GM19043 (cell line): ENCODE measurements around the gene MYO18B.
"Not testable (repeated sequence)": the region's sequence is repeated elsewhere in the genome, so short reads cannot be mapped to it uniquely, and the experiment has no call there.

Source experiments
- ATAC-seq: cut with Tn5 transposase; IDR thresholded peaks from one replicate; pipeline ENCODE4 v1.9.1; 2021; ENCODE audit warnings: low read depth; ENCODE audit not compliant: unreplicated experiment

Gene MYO18B, protein sequence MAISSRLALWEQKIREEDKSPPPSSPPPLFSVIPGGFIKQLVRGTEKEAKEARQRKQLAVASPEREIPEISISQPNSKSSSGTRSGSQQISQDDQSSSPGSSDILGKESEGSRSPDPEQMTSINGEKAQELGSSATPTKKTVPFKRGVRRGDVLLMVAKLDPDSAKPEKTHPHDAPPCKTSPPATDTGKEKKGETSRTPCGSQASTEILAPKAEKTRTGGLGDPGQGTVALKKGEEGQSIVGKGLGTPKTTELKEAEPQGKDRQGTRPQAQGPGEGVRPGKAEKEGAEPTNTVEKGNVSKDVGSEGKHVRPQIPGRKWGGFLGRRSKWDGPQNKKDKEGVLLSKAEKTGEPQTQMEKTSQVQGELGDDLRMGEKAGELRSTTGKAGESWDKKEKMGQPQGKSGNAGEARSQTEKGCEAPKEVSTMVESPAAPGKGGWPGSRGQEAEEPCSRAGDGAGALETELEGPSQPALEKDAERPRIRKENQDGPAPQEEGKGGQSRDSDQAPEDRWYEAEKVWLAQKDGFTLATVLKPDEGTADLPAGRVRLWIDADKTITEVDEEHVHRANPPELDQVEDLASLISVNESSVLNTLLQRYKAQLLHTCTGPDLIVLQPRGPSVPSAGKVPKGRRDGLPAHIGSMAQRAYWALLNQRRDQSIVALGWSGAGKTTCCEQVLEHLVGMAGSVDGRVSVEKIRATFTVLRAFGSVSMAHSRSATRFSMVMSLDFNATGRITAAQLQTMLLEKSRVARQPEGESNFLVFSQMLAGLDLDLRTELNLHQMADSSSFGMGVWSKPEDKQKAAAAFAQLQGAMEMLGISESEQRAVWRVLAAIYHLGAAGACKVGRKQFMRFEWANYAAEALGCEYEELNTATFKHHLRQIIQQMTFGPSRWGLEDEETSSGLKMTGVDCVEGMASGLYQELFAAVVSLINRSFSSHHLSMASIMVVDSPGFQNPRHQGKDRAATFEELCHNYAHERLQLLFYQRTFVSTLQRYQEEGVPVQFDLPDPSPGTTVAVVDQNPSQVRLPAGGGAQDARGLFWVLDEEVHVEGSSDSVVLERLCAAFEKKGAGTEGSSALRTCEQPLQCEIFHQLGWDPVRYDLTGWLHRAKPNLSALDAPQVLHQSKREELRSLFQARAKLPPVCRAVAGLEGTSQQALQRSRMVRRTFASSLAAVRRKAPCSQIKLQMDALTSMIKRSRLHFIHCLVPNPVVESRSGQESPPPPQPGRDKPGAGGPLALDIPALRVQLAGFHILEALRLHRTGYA (N-terminal part only)

DNA sequence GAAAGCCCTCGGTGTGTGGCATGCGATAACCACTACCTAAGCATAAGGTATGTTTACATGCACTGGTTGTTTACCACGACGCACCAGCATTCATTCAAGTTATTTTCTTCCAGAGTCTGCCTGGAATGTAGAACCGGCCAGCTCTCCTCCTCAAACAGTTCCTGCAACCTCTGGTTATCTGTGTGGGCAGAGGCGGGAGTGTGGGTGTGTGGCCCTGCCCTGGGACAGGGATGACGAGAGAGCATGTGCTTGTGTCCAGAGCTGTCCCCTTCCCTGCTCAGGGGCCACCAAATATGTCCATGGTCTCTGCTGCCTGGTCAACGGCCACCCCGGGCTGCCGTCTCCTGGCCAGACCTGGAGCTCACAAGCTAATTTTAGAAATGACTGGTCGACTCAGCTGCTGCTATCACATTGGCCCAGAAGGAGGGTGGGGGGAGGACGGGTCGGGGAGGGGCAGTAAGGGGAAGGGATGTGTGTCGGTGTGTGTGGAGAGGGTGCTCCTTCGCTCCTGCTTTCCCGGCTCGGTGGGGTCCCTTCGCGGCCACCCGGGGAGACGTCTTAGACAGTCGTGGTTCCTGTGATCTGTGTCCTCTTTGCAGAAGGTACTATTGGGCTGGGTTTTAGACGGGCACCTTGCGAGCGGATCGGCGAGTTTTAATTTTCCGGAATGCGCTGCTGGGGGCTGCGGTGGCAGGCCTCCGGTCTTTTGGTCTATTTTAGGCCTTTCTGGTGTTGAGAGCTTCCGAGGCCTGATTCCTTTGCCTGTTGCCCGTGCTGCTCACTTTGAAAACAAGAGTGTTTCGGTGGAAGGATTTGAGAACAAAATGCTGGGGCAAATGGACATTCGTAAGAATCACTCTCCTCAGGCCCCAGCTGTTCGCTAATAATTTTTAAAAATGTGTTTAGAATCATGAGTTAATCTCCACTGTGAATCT, at the start of gene MYO18B:
Gene MYO18B (plus strand): TSS at position 497 of the 935 bp plus-strand sequence. CDS start 18,905 bp downstream, outside the sequence.
- no peak for ATAC-seq

DNA sequence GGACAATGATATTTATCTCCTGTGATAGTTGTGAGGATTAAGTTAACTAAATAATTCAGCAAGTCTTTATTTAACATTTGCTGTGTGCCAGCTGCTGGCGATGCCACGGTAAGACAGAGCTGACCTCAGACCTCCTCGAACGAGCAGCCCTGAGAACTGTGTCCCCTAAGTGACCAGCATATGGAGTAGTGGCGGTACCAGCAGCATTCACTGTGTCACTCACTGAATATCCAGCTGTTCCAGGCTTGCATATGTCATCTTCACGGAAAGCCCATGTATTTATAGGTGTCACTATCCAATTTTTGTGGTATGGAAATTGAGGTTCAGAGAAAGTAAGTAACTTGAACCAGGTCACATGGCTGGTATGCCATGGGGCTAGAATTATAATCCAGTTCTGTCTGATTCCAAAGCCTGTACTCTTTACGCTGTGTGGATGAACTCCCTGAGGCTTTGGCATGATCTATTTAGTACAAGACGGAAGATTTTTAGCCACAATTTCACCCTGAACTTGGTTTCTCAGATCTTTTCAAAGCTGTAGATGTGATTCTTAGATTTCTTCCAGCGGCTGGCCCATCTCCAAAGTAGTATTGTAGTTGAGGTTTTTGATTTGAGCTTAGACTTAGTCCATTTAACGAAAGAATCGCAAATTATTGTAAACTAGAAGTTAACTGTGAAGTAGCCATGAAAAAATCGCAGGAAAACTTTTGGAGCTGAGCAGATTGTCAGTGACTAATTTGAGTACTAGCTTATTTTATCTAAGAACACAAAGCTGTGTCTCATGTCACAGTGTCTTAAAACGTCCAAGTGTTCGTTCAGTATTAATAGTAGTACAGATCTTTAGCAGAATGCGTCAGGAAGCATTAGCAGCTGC, 49.4 kb upstream of the MYO18B start:
- no peak for ATAC-seq

DNA sequence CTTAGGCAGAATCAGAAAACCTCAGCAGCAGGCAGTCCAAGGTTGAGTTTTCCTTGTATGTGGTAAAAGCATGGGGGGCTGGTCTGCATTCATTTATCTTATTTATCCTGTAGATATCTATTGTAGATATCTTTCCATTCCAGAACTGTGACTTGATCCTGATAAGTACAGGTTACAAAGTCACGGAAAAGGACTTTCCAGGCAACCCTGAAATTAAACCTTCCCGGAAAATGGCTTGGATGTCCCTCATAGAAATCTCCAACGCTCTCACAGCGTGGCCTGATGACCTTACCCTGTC, 48.8 kb upstream of the MYO18B start:
- no peak for ATAC-seq

DNA sequence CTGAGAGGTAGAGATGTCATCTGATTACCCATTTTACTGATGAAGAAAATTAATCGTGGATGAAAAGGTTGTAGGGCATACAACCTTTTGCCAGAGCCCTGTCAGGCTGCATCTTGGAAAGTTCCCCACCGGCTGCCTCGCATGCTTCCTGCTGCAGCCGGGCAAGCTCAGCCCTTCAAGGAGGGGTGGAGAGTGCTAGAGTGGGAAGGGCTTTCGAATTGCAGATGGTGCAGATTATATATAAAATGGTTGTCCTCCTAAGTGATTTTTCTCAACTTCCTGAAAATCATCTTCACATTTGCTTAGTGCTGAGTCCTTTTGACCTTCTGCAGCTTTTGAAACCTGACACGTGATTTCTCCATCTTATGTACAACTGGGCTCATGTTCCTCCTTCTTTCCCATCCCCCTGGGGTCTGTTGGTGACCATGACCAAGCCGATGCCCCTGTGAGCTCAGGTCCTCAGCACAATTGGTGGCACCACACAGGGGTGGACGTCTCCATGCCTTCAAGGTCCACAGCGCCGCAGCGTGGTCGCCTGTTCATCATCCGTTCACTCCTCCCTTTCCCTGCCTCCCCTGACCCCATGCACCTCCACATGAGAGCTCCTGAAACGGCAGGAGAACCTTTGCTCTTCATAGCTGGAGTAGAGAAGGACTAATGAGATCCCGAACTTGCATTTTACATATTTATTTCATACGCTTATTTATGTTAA, 47.6 kb upstream of the MYO18B start:
- no peak for ATAC-seq

DNA sequence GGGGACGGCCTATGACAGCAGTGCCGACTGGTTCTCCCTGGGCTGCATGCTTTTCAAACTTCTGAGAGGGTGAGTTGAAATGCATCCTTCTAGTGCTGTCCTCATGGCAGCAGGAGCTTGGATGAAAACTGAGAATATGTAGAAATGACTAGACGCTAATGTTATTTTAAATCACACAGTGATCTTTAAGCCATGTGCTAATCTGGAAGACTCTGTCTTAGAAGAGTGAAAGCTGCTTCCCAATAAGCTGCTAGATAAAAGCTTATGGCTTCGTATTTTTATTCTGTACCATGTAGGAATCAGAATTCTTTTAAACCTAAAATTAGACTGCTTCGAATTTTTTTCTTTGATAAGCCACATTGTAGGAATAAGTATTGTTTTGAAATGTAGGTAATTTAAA, 46.8 kb upstream of the MYO18B start:
- no peak for ATAC-seq

DNA sequence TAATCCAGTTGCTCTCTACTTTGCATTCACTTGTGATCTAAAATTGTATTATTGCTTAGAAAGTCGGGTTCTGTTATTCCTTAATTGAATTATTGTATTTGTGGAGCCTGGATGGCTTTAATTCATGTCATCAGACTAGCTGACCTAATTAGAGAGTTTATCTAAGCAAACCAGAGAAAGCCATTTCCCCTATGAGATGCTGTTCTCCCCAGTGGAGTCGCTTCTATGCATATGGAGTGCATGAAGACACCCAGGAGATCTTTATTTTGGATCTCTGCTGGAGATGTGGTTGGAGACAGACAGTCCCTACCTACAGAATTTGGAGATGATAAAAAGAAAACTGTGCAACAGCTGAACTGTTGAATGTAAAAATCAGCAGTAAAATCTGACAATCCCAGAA, 45.2 kb upstream of the MYO18B start:
- no peak for ATAC-seq

DNA sequence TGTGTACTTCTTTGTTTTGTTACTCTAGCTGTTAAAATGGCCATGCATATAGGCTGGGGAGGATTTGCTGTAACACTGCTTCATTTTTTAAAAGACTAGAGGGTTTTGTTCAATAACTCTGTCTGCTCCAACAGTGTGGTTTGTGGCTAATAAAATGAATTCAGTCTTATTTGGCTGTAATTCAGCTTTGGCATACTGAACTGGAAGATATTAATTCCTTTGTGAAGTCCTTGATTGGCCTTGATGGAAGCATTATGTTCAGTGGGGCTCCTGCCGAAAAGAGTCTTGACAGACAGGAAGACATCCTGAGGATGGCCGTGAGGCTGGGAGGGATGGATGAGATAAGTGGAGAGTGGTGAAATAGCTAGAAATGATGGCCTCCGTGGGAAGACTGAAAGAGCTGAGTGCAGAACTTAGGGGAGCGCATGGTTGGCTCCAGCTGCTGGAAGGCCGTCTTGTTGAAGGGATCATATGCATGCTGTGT, 44.8 kb upstream of the MYO18B start:
- no peak for ATAC-seq

DNA sequence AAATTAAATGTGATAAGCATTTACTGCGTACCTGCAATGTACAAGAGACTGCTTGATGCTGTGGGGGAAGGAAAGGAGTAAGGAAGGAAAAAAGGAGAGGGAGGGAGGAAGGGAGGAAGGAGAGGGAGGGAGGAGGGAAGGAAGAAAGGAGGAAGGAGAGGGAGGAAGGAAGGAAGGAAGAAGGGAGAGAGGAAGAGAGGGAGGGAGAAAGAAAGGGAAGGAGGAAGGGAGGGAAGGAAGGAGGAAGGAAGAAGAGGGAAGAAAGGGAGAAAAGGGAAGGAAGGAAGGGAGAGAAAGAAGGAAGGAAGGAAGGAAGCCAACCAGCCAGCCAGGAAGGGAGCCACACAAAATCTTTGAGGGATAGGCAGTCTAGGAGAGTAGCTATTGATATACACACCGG, 44.0 kb upstream of the MYO18B start:
- ATAC-seq, result no peak

DNA sequence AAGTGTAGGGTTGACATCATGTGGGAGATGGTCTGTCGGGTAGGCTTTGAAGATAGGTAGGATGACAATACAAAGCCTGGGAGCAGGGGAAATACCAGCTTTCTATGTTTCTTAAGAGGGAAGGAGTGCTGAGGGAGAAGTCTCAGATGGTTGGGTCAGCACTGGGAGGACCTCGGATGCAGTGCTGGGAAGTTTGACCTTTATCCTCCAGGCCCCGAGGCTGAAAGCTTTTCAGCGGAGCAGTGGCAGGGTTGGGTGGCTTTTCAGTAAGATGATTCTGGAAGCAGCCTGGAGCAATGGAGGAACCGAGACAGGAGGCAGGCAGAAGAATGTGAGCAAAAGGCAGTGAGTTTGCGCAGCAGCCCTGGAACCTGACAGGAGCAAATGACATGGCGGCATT, 43.5 kb upstream of the MYO18B start:
- ATAC-seq, result no peak

DNA sequence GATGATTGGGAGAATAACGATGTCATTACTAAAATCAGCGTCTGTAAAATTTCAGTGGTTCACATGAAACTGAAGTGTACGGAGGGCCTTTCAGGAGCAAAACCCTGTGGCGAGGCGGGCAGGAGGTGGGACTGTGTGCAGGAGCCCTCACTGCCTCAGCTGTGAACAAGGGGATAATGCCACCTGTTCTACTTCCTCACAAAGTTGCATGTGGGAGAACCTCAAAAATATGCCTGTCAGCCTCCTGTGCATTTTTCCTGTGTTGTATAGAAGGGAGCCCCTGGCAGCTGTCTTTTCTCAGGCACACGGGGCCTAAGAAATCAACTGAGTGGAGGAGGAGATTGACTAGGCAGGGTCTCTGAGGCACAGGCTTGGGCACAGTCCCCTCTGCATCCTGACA, 43.0 kb upstream of the MYO18B start:
- no peak for ATAC-seq

DNA sequence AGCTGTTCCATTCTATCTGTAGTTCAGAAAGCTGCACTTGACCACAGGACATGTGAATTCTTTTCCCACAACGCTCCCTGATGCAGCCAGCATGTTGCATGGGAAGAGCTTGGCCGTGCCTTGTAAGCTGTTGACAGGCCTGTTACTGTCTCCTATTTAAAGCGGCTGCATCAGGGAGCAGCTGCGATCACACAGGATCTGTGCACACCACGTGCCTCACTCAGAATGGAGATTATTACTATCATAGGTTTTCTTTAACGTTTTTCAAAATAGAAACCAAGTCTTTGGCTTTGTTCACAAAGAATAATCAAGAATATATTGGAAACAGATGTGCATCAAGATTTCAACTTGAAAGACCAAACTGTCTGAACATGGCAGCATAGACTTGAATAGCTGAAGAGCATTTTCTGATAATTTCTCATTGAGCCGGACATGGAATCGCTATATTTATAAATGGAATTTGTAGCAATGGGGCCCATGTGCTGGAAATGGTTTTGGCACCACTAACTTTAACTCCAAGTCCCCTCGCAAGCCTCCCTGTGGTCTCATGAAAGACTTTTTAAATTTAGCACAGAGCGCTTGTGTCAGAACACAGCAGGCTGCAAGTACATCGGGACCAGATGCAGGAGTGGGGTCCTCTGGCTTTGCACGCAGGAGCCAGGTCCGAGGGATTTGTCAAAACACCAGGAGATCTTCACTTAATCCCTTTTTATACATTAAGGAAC, 40.8 kb upstream of the MYO18B start:
- ATAC-seq, result no peak

DNA sequence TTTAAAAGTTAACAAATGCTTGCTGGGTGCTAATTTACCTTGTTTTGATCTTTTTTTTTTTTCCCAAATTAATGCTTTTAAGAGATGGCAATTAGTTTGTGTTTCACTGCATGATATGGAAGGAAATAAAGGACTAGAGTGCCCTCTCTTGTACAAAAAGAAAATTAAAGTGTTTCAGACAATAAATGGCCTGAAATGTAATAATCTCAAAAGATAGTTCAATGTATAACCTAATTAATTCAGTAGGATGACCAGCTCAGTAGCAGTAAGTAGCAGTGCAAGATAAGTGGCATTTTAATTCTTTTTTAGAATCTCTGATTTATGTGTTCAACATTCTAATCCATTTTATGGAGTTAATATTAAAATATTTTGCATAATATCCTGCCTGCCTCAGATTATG, 39.9 kb upstream of the MYO18B start:
- ATAC-seq, result no peak

DNA sequence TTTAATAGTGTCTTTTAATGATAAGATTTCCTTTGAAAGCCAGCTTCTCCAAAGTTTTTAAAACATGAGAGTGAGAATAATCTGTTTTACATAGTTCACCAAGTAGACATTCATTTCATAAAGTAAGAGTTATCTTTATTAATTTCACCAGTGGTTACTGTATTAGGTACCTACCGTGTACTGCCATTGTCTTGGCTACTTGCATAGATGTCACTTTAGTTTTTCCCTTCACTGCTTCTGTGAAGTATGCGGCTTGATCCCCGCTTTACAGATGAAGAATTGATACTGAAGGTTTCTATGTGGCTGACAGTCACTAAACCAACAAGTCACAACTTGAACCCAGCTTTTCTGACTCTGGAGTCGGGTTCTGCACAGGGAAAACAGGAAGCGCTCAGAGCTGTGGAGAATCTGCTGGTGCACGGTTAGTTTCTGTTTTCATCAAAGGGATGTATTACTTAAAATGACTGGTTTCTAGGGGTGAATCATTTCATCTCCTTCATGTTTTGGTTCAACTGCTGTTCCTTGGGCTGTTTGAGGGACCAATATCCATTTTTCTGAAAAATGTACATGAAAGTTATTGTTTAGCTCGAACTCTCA, 39.3 kb upstream of the MYO18B start:
- no peak for ATAC-seq

DNA sequence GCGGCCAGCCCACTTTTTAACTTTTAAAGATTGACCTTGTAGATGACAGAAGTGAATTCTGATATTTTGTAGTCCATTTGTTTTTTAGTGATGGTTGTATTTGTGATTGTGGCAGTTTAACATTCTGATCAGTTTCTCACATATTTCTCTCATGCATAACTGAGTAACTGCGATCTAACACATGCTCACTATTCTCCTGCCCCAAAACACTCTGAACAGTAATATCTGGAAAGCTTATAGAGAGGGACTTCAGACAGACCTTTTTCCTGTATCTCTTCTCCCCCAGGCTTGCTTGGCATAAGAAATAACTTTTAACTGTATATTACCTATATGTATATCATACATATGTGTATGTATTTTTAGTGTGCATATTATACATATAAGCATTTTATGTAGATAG, 37.3 kb upstream of the MYO18B start:
- ATAC-seq, result no peak

DNA sequence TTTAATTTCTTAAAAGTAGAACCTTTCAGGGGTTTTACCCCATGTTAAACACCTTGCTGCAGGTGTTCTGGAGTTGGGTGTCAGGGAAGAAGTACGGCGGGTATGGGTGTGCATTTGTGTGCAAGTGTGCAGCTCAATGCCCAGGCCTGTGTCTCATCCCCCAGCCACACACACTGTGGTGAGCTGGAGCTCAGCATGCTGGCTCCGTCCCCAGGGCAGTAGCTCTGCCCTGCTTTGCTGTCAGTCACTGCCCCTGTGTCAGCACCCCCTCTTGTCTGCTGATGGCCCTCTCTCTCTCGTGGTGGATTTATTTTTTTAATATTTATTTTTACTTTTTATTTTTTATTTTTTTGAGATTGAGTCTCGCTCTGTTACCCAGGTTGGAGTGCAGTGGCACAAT, 35.8 kb upstream of the MYO18B start:
- ATAC-seq, result no peak

DNA sequence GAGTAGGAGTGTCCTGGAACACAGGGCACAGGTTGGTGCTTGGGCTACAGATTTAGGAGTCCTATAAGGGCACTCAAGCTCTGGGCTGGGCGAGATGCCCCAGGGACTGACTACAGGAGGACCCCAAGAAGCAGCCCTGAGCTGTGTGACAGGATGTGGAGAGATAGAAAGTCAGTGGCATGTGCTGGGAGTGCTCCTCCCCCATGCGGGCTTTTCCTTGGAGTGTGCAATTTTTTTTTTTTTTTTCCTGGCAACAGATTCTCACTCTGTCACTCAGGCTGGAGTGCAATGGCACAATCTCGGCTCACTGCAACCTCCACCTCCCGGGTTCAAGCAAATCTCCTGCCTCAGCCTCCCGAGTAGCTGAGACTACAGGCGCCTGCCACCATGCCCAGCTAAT, 33.6 kb upstream of the MYO18B start:
- not testable (repeated sequence) for ATAC-seq

DNA sequence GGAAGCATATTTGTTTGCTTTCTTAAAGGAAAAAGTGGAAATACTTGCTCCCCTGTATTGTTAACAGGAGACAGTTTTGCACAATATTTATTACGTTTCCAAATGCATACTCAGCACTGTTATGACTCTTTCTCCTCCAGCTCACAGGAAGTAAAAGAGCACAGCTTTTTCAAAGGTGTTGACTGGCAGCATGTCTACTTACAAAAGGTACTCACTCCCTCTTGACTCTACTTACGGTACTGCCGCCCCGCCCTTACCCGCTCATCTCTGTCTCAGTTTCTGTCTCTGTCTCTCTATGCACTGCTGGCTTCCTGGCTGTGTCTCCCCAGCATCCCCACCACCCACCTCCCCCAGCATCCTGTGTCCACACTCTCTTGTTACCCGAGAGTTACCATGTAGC, 32.2 kb upstream of the MYO18B start:
- no peak for ATAC-seq
